RPMI7951 (cell line): ENCODE results near the gene UBE2E2. TPM values are rescaled to one million over a fixed set of nuclear protein-coding genes. Genes with fewer than 3 reads are reported as not detected.
"Not testable (repeated sequence)": the region's sequence is repeated elsewhere in the genome, so short reads cannot be mapped to it uniquely, and the experiment has no call there.

Experiments used
- DNase-seq: peaks from one replicate; pipeline ENCODE4 v3.0.0-alpha.2; 2012; ENCODE audit warnings: low read depth
- total RNA-seq: library from RNA; depleted of rRNA; stranded (reverse); fragments of >200 nt; shearing (Covaris generic); gene quantifications from 2 replicates; pipeline ENCODE4 v1.2.3, GENCODE V29; 2014; rRNA removed

UBE2E2 gene
- 91.9 and 121 TPM in 2 replicates for total RNA-seq

DNA sequence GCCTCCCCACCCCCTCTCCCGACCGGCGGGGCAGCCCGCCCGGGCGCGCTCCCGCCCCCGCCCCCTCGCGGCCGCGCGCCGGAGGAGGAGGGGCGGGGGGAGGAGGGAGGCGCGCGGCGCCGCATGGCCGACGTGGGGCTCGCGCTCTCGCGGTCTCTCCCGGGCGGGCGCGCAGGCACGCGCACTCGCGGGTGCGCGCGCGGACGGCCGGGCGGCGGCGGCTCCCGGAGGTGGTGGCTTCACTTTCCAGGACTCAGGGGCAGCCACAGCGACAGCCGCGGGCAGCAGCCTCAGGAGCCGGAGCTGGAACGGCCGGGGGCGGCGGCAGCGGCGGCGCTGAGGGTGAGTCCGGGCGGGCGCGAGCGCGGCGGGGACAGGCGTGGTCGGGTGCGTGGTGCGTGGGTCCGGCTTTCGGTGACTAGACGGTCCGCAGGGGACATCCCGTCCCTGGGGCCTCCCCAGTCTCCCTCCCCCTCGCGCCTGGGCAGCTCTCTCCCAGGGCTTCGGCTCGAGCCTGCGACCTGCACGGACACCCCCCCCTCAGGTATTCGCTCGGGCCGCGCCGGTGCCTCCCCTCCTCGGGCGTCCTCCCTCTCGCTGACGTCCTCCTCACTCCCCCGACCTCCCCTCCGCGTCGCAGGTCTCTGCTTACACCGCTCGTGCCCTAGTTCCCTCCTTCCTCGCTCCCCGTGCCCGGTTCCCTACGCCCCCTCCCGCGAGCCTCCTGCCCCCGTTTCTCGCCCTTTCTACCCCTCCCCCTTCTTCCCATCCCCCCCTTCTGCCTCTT, at the start of gene UBE2E2:
UBE2E2 (plus strand) TSS at position 407 of the 787 bp plus-strand sequence.
- peak; percentile 72 for DNase-seq

DNA sequence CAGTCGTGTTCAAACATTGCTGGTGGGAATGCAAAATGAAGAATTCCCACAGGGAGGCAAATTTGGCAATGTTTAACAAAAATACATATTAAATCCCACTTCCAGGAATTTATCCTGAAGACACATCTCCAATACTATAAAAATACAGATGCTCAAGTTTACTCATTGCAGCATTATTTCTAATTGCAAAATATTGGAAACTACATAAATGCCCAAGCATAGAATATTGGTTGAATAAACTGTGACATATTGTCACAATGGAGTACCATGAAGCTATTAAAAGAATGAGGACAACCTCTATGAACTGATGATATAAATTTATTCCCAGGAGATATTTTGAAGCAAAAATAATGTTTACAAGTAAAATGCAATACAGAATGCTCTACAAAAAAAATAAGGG, 49.7 kb upstream of the UBE2E2 start:
- DNase-seq, result no peak

DNA sequence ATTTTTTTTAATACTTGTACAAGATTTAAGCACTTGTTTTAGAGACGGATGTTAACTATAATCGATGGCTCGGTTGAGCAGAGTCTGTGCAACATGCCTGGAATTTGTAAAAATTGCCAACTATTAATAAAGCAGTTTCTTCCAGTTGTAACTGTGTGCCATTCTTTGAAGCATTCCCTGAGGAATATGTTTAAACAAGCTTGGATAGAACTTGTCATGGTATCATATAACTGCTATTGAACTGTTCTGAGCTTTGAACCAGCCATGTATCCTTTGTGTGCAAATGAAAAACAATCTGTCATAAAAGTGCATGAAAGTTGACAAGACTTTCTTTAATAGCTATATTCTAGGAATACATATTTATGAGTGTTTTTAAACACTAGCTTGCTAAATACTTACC, 45.8 kb upstream of the UBE2E2 start:
- DNase-seq, result no peak

DNA sequence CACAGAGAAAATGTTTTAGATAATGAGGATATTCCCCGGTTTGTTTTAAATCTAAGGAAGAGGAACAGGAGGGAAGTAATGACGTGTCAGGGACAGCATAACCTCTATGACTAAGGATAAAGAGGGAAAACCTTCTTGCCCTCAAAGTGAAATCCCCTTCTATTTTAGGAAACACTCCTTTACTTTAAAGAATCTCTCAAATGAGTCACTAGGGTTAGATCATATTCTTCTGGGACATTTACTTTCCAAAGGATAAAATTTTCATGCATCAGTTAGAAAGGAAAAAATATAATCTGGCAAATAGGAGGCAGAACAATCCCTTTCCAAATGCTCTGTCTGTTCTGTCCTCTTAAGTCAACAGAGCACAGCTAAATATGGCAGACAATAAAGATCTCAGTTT, 43.2 kb upstream of the UBE2E2 start:
- DNase-seq, result peak; percentile 93

DNA sequence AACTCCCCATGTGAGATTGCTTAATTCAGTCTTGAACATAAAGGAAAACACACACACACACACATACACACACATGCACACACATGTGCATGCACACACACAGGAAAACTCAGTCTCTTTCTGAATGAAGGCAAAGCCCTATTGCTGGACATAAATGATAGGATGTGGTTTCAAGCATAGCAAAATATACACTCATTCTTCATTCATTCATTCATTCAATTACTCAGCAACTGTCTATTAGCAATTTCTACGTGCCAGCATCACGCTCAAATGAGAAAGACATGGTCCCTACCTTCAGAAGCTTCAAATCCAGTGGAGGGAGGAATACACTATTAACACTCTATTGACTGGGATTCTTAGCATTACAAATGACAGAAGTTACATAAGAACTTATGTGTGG, 41.8 kb upstream of the UBE2E2 start:
- DNase-seq, result peak; percentile 42

DNA sequence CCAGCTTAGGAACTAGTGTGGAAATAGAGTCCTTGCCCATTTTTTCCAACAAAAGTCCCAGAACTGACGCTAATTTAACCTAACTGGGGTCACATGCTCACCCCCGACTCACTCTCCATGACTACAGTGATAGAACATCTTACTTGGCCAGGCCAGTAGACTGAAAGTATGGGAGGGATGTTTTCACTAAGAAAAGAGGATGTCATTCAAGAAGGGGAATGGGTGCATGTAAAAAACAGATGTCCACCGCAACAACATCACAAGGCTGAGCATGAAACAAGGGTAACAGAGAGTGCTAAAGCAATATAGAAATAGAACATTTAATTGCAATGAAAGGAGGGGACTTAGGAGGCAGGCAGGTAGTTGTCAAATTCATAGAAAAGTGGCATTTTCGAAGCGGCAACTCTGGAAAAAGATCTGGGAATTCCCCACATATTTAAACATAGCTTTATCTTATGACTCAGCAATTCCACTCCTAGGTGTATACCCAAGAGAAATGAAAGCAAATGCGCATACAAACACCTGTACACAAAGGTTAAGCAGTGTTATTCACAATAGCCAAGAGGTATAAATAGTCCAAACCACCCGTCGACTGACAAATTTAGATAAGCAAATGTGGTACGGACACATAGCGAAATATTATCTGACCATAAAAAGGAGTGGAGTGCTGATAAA, 41.1 kb upstream of the UBE2E2 start:
- peak; percentile 15 for DNase-seq

DNA sequence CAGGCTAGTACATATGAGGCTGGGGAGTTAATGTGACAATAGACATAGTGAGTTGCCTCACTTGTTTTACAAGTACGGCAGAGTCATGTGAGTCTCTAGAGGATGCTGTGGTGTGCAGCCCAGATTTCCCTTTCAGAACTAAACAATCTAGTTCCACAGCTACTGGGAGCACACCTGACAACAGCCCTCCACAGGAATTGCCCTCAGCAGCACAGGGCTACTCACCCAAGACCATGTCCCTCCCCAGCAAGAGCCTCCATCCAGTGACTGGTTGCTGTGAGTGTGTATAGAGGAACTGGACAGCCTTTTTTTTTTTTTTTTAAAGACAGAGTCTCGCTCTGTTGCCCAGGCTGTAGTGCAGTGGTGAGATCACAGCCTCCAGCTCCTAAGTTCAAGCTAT, 40.2 kb upstream of the UBE2E2 start:
- DNase-seq, result no peak

DNA sequence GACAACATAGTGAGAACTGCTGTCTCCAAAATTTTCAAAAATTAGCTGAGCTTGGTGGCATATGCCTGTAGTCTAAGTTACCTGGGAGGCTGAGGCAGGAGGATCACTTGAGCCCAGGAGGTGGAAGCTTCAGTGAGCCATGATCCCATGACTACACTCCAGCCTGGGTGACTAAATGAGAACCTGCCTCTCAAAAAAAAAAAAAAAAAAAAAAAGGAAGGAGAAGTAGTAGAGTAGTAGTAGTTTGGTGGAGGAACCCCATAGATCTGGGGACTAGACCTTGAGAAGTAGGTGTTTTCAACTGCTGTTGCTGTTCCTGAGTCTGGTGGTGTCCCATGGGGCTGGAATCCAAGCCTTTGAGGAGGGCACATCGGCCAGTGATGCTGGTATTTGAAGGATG, 38.4 kb upstream of the UBE2E2 start:
- no peak for DNase-seq

DNA sequence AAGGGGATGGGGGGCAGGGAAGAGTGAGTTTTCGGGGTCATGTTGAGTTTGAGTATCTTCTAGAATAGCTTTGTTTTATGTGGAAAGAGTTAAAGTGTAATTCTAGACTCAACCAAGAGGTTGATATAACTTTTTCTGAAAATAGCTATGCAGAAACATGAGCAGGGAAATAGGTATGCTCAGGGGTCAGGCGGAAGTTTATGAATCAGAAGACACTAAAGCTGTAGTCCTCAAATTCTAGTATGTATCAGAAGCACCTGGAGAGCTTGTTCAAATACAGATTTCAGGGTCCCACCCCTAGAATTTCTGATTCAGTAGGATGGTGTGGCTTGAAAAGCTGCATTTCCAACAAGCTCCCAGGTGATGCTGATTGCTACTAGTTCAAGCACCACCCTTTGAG, 37.6 kb upstream of the UBE2E2 start:
- no peak for DNase-seq

DNA sequence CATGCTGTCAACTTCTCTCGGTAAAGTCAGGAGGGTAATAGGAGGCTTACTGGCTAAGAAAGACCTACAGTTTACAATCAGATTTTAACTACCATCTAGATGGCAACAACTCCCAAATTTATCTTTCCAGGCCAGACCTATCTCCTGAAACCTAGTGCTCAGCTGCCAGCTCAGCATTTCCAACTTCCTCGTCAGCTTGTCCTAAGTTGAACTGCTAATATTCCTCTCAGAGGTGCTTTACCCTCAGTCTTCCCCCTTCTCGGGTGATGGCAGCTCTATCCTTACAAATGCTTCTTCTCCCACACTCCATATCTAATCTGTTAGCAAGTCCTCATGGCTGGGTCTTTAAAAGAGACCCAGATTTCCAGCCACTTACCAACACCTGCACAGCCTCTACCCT, 36.9 kb upstream of the UBE2E2 start:
- DNase-seq, result no peak

DNA sequence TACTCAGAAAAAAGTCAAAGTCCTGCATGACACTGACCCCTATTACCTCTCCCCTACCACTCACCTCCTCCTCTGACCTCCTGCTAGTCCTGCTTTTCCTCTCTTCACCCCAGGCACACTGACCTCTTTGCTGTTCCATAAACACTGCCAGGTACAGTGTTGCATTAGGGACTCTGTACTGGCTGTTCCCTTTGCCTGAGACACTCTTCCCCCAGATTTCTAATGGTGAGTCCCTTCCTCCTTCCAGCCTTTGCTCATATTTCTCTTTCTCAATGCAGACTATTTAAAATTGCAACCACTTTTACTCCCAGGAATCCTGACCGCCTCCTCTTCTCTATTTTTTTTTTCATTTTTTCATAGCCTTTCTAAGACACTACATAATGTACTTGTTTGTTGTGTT, 36.3 kb upstream of the UBE2E2 start:
- DNase-seq, result no peak

DNA sequence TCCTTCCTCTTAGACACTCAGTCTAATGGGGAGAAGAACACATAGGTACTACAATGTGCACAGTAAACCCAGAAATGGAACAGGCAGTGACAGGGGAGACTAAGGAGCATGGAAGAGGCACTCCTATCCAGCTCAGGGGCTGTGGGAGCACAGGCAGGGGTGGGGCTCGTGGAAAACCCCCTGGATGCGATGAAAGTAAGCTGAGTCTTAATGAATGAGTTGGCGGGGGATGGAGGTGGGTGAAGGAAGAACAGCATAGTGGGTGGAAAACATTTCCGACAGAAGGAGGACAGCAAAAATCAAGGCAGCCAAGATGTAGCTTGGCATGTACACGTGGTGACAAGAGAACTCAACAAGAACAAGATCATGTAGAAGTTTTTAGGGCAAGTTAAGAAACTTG, 33.6 kb upstream of the UBE2E2 start:
- DNase-seq, result no peak

DNA sequence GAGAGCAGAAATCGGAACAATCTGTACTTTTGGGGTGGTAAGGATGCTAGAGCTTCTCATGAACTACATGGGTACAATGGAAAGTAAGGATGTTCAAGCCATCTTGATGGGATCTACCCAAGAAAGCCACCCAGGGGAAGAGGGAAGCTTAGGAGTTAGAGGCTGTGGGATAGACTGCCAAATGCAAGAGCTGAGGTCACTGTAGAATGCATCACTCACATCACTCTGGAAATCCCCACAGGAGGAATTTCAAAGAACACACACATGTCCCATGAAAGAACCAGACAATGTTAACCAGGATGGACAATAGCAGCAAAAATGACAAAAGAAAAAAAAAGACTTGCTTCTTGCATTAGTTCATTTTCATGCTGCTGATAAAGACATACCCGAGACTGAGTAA, 32.8 kb upstream of the UBE2E2 start:
- DNase-seq, result peak; percentile 72

DNA sequence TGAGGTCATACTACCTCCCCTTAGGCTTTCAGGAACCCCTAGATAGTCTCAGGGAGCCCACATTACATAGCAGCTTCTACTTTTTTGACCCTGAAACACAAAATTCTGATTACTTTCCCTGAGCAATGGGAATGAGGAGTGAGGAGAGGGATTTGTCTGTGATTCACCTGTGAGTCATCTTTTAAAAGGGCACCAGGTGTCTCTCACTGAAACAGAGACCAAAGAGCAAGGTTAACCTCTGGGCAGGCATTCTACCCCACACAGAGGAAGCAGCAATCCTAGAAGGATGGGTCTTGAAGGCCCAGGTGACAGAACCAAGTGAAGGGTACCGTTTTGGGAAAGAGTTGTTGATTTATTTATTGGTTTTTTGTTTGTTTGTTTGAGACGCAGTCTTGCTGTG, 31.1 kb upstream of the UBE2E2 start:
- peak; percentile 15 for DNase-seq

DNA sequence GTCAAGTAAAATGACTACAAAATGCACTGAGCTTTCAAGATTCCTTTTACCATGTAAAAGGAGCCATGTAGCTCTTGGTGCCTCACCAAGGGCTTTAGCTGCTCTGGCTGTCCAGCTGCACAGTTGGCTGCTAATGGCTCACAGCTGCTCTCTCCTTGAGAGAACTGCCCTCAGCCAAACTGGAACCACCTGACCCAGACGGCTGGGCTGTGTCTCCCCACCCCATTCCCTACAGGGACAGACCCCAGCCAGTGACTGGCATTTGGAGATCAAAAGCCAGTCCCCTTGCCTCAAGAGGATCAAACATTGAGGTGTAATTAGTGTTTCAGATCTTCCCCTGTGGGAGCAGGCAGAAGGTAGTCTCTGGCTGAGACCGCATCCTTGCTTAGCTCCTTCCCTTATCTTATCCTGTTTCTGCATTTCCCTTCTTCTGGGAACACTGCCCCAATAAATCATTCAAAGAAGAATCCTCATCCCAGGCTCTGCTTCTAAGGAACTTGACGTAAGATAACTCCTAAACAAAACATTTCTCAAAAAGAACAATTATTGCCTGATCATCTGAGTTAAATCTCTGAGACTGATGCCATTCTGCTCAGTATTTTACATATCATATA, 28.6 kb upstream of the UBE2E2 start:
- peak; percentile 23 for DNase-seq

DNA sequence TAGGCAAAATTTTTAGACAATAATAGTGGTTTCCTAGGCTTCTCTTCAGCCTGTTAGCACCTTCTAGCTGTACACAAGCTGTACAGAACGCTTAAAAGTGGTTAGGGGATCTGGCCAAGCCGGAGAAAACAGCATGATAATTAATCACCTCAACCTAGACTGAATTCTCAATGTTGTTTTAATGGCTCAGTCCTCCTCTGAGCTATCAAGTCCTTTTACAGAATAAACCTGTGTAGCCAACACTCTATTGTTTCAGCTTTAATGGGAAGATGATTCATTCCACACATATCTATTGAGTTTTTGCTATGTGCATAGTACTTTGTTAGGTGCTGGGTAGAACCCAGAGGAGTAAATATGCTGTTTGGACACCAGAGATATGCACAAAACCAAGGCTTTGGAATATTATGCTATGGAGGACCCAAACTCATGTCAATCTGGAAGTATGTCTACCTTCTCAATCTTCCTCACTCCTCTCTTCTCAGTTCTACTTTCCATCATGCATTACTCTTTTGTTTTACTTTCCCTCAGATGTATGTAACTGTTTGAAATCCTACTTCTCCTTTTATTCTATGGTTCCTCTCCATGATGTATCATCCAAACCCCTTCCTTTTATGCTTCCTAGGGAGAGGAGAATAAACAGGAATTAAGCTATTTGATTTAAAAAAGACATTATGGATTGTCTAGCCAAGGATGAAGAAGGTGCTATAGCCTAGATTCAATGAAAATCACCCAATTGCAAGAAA, 27.6 kb upstream of the UBE2E2 start:
- DNase-seq, result no peak

DNA sequence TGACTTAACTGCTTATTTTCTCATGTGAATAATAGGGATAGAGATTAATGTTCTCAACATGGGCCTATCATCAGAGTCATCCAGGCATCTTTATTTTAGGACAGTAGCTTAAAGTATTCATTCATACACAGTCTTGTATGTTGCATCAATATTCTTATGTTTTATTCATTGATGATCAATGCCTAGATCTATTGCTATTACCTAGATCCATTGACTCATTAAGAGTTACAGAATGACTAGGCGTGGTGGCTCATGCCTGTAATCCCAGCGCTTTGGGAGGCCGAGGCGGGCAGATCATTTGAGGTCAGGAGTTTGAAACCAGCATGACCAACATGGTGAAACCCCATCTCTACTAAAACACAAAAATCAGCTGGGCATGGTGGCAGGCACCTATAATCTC, 26.3 kb upstream of the UBE2E2 start:
- DNase-seq, result not testable (repeated sequence)

DNA sequence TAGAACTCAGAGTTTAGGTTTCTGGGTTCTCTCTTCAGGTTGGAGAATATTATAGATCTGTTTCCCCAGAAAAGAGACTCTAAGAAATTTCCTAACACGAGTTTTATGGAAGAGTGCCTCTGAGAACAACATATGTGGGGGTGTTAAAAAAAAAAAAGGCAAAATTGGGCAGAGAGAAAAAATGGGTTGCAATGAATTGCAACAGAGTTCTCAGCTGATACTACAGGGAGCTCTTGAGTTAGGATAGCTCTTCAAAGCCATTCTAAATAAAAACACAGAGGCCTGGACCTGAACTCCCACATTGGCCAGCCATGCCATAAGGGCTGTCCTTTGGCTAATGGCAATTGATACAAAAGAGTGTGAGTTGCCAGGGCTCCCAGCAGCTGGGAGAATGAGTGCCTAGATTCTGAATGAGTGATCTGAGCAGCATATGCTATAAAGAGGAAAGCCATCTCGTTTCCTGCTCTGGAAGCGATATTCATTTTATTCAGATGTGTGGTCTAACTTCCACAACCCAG, 20.1 kb upstream of the UBE2E2 start:
- no peak for DNase-seq

DNA sequence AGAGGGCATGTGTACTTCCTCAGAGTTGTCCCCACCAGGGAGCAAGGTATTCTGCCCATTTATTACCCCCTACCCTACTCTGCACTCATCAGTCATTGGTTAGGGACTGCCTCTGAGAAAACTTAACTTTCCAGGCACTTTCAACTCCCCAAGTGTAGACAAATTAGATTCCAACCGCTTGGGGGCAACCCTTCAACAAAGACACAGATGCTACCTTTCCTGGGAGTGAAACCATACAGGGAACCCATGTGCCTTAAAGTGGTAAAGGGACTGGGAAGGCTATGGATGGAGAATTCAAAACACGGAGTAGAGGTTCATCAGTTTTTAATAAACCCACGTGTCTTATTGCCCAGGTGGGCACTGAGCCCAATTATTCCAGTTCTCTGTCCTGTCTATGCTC, 19.4 kb upstream of the UBE2E2 start:
- peak; percentile 69 for DNase-seq

DNA sequence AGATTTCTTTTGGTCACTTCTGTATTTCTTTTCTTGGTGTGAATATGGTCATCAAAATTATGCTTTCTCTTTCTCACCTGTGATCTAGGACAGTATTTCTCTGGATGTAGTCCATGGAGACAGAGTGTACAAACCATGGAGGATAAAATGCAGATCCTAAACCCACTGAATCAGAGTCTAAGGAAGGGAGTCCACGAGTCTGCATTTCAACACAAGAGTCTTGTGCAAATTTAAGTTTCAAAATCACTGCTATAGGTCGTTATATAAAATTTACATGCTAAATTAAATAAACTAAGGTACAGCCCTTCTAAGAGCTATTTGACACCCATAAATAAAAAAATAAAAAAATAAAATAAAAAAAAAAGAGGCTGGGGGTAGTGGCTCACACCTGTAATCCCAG, 17.3 kb upstream of the UBE2E2 start:
- DNase-seq, result no peak

DNA sequence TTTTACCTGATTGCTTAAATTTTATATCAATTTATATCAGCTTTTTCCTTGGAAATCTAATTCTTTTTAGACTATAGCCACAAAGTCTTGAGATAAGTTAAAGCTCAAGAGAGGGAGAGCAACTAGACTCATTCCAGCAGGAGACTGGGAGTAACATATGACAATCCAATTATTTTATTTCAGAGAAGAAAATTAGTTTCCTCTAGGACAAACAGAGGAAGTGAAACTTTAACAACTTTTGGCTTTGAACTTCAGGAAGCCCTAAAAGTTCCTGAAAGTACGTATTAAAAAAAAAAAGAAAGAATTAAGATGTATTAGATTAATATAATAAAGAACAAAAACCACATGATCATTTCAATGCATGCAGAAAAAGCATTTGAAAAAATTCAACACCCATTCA, 13.9 kb upstream of the UBE2E2 start:
- DNase-seq, result no peak

DNA sequence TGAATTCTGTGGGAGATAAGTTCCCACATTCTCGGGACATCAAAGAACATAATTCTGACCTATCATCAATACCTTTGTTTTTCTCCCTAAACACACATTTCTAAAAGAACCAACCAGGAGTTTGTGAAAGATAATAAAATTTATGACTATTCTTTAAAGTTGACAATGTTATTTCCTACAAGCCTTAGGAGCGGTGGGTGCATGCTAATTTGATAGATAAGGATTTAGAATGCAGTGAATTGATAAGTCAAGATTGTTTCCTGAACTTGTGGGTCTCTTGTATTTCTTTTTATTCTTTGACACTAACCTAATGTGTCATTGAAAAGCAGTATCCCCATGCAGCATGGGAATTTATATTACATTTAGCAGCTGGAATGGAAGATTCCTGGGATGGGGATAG, 10.3 kb upstream of the UBE2E2 start:
- no peak for DNase-seq
